DND-41 (cell line): ENCODE results near the gene HSPA8.

Source experiments
- CTCF ChIP-seq: IDR thresholded peaks from 2 replicates; pipeline ENCODE4 v1.5.1; 2012; ENCODE audit warnings: borderline replicate concordance, low read length, moderate library complexity, mild to moderate bottlenecking; ENCODE audit not compliant: poor library complexity, severe bottlenecking; ENCODE audit errors: extremely low read depth
- EZH2 ChIP-seq: IDR thresholded peaks from 3 replicates; pipeline ENCODE4 v1.6.1; 2012; ENCODE audit warnings: borderline replicate concordance, low read depth, mild to moderate bottlenecking, moderate library complexity, low read length, inconsistent platforms; ENCODE audit not compliant: severe bottlenecking

- TF ChIP-seq CTCF (no peak), EZH2 (no peak)
Measured at GRCh38 chr11:123063826-123064657, 2.1 kb upstream of the HSPA8 start.
